A549 (cell line): ENCODE results near the gene TRMU. TPM values are rescaled to one million over a fixed set of nuclear protein-coding genes. Genes with fewer than 3 reads are reported as not detected.

Experiments
- ATAC-seq, 2 experiments: fragments of 200-7000 bp in 1 of 2; fragments of >200 bp in 1 of 2; cut with Nextera tagmentation in 1 of 2; cut with Tn5 transposase in 1 of 2; 3 replicates each; pipeline versions ENCODE4 v1.8.0 to v1.9.1; 2018 to 2020; ENCODE audit warnings: mild to moderate bottlenecking in 1 of 2, moderate library complexity in 1 of 2
- CTCF ChIA-PET: fragments of 300-600 bp; sonication (Branson Sonifier 250); formaldehyde crosslinking; extraction: SDS; loops from one replicate; lab custom pipeline; 2021; ENCODE audit warnings: antibody characterized with exemption, inconsistent platforms; lab: Yijun Ruan, JAX
- POLR2A ChIA-PET: fragments of 350-600 bp; formaldehyde crosslinking; extraction: SDS; loops from one replicate; lab custom pipeline; 2021; ENCODE audit warnings: antibody characterized with exemption, inconsistent platforms; lab: Yijun Ruan, JAX
- DNase-seq, 2 experiments: peaks; one replicate each; pipeline versions ENCODE4 v3.0.0 to v3.0.0-alpha.2; 2011 to 2016; ENCODE audit warnings: low read depth in 1 of 2, low spot score in 1 of 2
- FAIRE-seq: peaks from 2 replicates; lab custom pipeline; 2011; peaks lifted over from hg19 to GRCh38; lab: Jason Lieb, UNC
- H3K27ac ChIP-seq, 2 experiments: fragments of >200 bp; sonication (Bioruptor Twin); formaldehyde crosslinking; 3 replicates each; pipeline ENCODE4 v1.5.1; 2016 to 2017
- H3K4me1 ChIP-seq: fragments of >200 bp; sonication (Bioruptor Twin); formaldehyde crosslinking; 3 replicates; pipeline ENCODE4 v1.6.1; 2016
- H3K4me2 ChIP-seq: fragments of >200 bp; sonication (Bioruptor Twin); formaldehyde crosslinking; 3 replicates; pipeline ENCODE4 v1.6.1; 2016
- H3K4me3 ChIP-seq: fragments of >200 bp; sonication (Bioruptor Twin); formaldehyde crosslinking; 3 replicates; pipeline ENCODE4 v1.5.1; 2016
- H3K9me3 ChIP-seq: fragments of >200 bp; sonication (Bioruptor Twin); formaldehyde crosslinking; 3 replicates; pipeline ENCODE4 v1.6.1; 2016
- CEBPB ChIP-seq, 2 experiments: fragments of >200 bp in 1 of 2; sonication (Bioruptor Twin) in 1 of 2; formaldehyde crosslinking in 1 of 2; IDR thresholded peaks; 2 replicates each; pipeline ENCODE4 v1.6.1; 2012 to 2016
- ELK1 ChIP-seq: fragments of 150-350 bp; IDR thresholded peaks from 2 replicates; pipeline ENCODE4 v1.6.1; 2014; ENCODE audit warnings: low read depth, mild to moderate bottlenecking, low read length
- EP300 ChIP-seq, 2 experiments: fragments of >200 bp; sonication (Bioruptor Twin); formaldehyde crosslinking; IDR thresholded peaks; 2 replicates in 1 of 2; 3 replicates in 1 of 2; pipeline ENCODE4 v1.6.1; 2016 to 2017
- ESRRA ChIP-seq: fragments of 150-350 bp; IDR thresholded peaks from 2 replicates; pipeline ENCODE4 v1.6.1; 2014; ENCODE audit warnings: mild to moderate bottlenecking, low read length, borderline replicate concordance
- GATA3 ChIP-seq: IDR thresholded peaks from 2 replicates; pipeline ENCODE4 v1.6.1; 2012; ENCODE audit warnings: borderline replicate concordance
- HDAC2 ChIP-seq: fragments of 200-600 bp; sonication (generic); IDR thresholded peaks from 2 replicates; pipeline ENCODE4 v1.6.1; 2016
- HOXB13 ChIP-seq: fragments of 250-450 bp; sonication (Bioruptor Pico); IDR thresholded peaks from 2 replicates; pipeline ENCODE4 v1.5.0; 2020; ENCODE audit warnings: low read depth, mild to moderate bottlenecking, moderate library complexity
- JUN ChIP-seq, 2 experiments: fragments of >200 bp; sonication (Bioruptor Twin); formaldehyde crosslinking; IDR thresholded peaks; 2 replicates in 1 of 2; 3 replicates in 1 of 2; pipeline ENCODE4 v1.6.1; 2016 to 2017
- KDM1A ChIP-seq: fragments of 200-600 bp; sonication (generic); IDR thresholded peaks from 2 replicates; pipeline ENCODE4 v1.6.1; 2016; ENCODE audit warnings: low read depth, mild to moderate bottlenecking
- PBX3 ChIP-seq: IDR thresholded peaks from 2 replicates; pipeline ENCODE4 v1.6.1; 2012
- RARB ChIP-seq: fragments of 250-450 bp; sonication (Bioruptor Pico); IDR thresholded peaks from 2 replicates; pipeline ENCODE4 v1.8.0; 2021; ENCODE audit warnings: mild to moderate bottlenecking, moderate library complexity
- RCOR1 ChIP-seq: fragments of 150-350 bp; IDR thresholded peaks from 2 replicates; pipeline ENCODE4 v1.6.1; 2014; ENCODE audit warnings: antibody characterized with exemption, low read length, low read depth
- SMC3 ChIP-seq: fragments of >200 bp; sonication (Bioruptor Twin); formaldehyde crosslinking; IDR thresholded peaks from 3 replicates; pipeline ENCODE4 v1.6.1; 2018; ENCODE audit warnings: inconsistent platforms
- SREBF2 ChIP-seq: fragments of 450-650 bp; IDR thresholded peaks from 2 replicates; pipeline ENCODE4 v1.6.1; 2014; ENCODE audit warnings: mild to moderate bottlenecking, moderate library complexity
- TFCP2L1 ChIP-seq: fragments of 250-450 bp; sonication (Bioruptor Pico); IDR thresholded peaks from 2 replicates; pipeline ENCODE4 v1.5.0; 2021; ENCODE audit warnings: mild to moderate bottlenecking
- ZC3H11A ChIP-seq: fragments of 450-650 bp; IDR thresholded peaks from 2 replicates; pipeline ENCODE4 v1.6.1; 2014; ENCODE audit warnings: antibody characterized with exemption, mild to moderate bottlenecking
- ZNF302 ChIP-seq: fragments of 250-450 bp; sonication (Bioruptor Pico); IDR thresholded peaks from 2 replicates; pipeline ENCODE4 v1.9.0; 2021; ENCODE audit warnings: inconsistent platforms, mild to moderate bottlenecking, moderate library complexity
- WGBS: methylation state at CpG from one replicate; pipeline ENCODE4 v1.1.6; 2017; ENCODE audit errors: missing lambda C conversion rate; 5-methylcytosine and 5-hydroxymethylcytosine counted together
- polyA plus RNA-seq, 4 experiments: library from polyadenylated mRNA; depleted of rRNA in 3 of 4; stranded (reverse); fragments of >200 nt; fragmentation: RNase III in 1 of 4; extraction: RNeasy Plus Mini Kit Qiagen cat#74134 plus additional on column Dnase treatment in 1 of 4; gene quantifications; 2 replicates in 3 of 4; 3 replicates in 1 of 4; pipeline ENCODE4 v1.2.3, GENCODE V29; 2011 to 2017
- TF ChIP-seq, protein P1 (sequence below): fragments of >200 bp; sonication (Bioruptor Twin); formaldehyde crosslinking; IDR thresholded peaks from 3 replicates; pipeline ENCODE4 v1.6.1; 2016
- TF ChIP-seq, protein P2 (sequence below): fragments of 250-450 bp; sonication (Bioruptor Pico); IDR thresholded peaks from 2 replicates; pipeline ENCODE4 v1.5.0; 2020; ENCODE audit warnings: low read depth, mild to moderate bottlenecking, moderate library complexity
- TF ChIP-seq, protein P3 (sequence below): fragments of 450-650 bp; IDR thresholded peaks from 2 replicates; pipeline ENCODE4 v1.6.1; 2014; ENCODE audit warnings: antibody characterized with exemption

The TRMU gene
- polyA plus RNA-seq, 2 of the 4 experiments (the other 2 are of a cell fraction), result 33.4 to 44.1 TPM

DNA sequence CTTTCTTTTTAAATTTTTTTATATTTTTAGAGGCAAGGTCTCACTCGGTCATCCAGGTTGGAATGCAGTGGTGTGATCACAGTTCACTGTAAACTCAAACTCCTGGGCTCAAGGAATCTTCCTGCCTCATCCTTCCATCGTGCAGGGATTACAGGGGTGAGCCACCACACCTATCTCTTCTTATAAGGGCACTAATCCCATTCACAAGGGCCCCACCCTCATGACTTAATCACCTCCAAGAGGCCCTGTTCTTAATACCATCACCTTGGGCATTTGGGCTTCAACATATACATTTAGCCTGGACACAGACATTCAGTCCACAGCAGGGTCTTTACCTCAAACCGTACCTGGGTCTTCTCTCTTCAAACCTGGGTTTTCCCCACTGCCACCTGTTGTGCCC is 43.3 kb upstream of the TRMU start:
- DNase-seq (no peak), ATAC-seq (no peak), FAIRE-seq (no peak)
- TF ChIP-seq GATA3 (no peak), SMC3 (no peak), RCOR1 (no peak), ZC3H11A (no peak), JUN (IDR thresholded peaks at IDR 0.05) (no peak), TFCP2L1 (no peak), KDM1A (no peak), HOXB13 (CRISPR knock-in tag) (no peak), ESRRA (no peak)
- TF ChIP-seq, protein P1, sequence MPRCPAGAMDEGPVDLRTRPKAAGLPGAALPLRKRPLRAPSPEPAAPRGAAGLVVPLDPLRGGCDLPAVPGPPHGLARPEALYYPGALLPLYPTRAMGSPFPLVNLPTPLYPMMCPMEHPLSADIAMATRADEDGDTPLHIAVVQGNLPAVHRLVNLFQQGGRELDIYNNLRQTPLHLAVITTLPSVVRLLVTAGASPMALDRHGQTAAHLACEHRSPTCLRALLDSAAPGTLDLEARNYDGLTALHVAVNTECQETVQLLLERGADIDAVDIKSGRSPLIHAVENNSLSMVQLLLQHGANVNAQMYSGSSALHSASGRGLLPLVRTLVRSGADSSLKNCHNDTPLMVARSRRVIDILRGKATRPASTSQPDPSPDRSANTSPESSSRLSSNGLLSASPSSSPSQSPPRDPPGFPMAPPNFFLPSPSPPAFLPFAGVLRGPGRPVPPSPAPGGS, result no peak
- TF ChIP-seq, protein P2, sequence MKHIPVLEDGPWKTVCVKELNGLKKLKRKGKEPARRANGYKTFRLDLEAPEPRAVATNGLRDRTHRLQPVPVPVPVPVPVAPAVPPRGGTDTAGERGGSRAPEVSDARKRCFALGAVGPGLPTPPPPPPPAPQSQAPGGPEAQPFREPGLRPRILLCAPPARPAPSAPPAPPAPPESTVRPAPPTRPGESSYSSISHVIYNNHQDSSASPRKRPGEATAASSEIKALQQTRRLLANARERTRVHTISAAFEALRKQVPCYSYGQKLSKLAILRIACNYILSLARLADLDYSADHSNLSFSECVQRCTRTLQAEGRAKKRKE (CRISPR knock-in tag), result no peak
- WGBS, result 86% methylated on average over 3 of the region's 3 CpGs
- CTCF ChIA-PET, result no interaction called here
- POLR2A ChIA-PET, result no interaction called here
- peaks cover 7% of the 10 kb centered on the region; the same call in 2 of the 3 replicates for H3K4me1 ChIP-seq
- H3K4me2 ChIP-seq, result no peak overlapping the region
- no peak overlapping the region for H3K27ac ChIP-seq
- H3K4me3 ChIP-seq, result no peak overlapping the region
- no peaks in the 10 kb centered on the region for H3K9me3 ChIP-seq

DNA sequence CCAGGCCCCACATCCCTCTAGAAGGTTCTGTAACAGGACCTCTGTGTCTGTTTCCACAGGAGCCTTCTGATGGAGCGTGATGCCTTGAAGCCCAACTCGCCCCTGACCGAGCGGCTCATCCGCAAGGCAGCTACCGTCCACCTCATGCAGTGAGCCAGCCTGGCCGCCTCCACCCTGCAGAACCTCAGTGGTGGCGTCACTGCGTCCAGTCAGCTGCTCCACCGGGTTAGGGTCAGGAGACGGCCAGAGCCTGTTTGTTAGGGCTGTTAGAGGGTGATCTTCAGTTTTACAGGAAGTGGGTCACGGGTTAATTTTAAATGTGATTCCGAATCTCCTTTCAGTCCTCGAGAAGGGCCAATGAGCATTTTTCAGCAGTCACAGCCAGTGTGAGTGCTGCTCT is 42.8 kb upstream of the TRMU start:
- ATAC-seq, result no peak
- FAIRE-seq, result no peak

More for the DNA sequence above, 42.8 kb upstream of the TRMU start:
- Histone ChIP-seq H3K4me3 (no peak overlapping the region), H3K9me3 (no peaks in the 10 kb centered on the region), H3K27ac (no peak overlapping the region), H3K4me1 (peaks cover 9% of the 10 kb centered on the region; the same call in 2 of the 3 replicates), H3K4me2 (no peak overlapping the region)
- no peak for DNase-seq
- ChIA-PET POLR2A (no interaction called here), CTCF (no interaction called here)
- TF ChIP-seq ELK1 (no peak), SREBF2 (no peak), ESRRA (no peak), HDAC2 (no peak), CEBPB (IDR thresholded peaks at IDR 0.05) (no peak), KDM1A (no peak), ZNF302 (CRISPR knock-in tag) (no peak), EP300 (IDR thresholded peaks at IDR 0.05) (no peak), PBX3 (no peak), RARB (CRISPR knock-in tag) (no peak)
- TF ChIP-seq, protein P3, sequence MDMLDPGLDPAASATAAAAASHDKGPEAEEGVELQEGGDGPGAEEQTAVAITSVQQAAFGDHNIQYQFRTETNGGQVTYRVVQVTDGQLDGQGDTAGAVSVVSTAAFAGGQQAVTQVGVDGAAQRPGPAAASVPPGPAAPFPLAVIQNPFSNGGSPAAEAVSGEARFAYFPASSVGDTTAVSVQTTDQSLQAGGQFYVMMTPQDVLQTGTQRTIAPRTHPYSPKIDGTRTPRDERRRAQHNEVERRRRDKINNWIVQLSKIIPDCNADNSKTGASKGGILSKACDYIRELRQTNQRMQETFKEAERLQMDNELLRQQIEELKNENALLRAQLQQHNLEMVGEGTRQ, result no peak
- WGBS, result 92% methylated on average over 9 of the region's 14 CpGs
